NCI-H748 (cell line): ENCODE results near the gene ZNF609.

Experiments
- DNase-seq: peaks from one replicate; lab custom pipeline; 2025; ENCODE audit not compliant: unreplicated experiment; lab: John Stamatoyannopoulos, UW

ZNF609 gene

GRCh38 chr15:64535460-64536243 lies 75.3 kb downstream of the ZNF609 start:
- DNase-seq = no peak

GRCh38 chr15:64536244-64536836 lies 76.0 kb downstream of the ZNF609 start:
- no peak for DNase-seq

GRCh38 chr15:64542091-64542490 lies 81.7 kb downstream of the ZNF609 start:
- DNase-seq = no peak

GRCh38 chr15:64544450-64544849 lies 84.1 kb downstream of the ZNF609 start:
- no peak for DNase-seq

GRCh38 chr15:64547275-64547674 lies 86.9 kb downstream of the ZNF609 start:
- DNase-seq = no peak

- no peak for DNase-seq
Observed at GRCh38 chr15:64548235-64548634, 87.9 kb downstream of the ZNF609 start.

GRCh38 chr15:64549860-64550259 lies 89.5 kb downstream of the ZNF609 start:
- no peak for DNase-seq

- no peak for DNase-seq
Observed at GRCh38 chr15:64552281-64552948, 92.0 kb downstream of the ZNF609 start.

GRCh38 chr15:64558460-64559179 lies 98.2 kb downstream of the ZNF609 start:
- no peak for DNase-seq

- DNase-seq = no peak
Observed at GRCh38 chr15:64559243-64559642, 98.9 kb downstream of the ZNF609 start.

GRCh38 chr15:64560501-64560900 lies 100.1 kb downstream of the ZNF609 start:
- DNase-seq = no peak

- no peak for DNase-seq
Observed at GRCh38 chr15:64560998-64561397, 100.6 kb downstream of the ZNF609 start.

GRCh38 chr15:64562003-64562640 lies 101.7 kb downstream of the ZNF609 start:
- DNase-seq = no peak

- no peak for DNase-seq
Observed at GRCh38 chr15:64566102-64566501, 105.7 kb downstream of the ZNF609 start.

GRCh38 chr15:64566629-64567427 lies 106.5 kb downstream of the ZNF609 start:
- DNase-seq = no peak

GRCh38 chr15:64568765-64569164 lies 108.4 kb downstream of the ZNF609 start:
- no peak for DNase-seq

- DNase-seq = no peak
Observed at GRCh38 chr15:64571857-64572291, 111.5 kb downstream of the ZNF609 start.

- DNase-seq = no peak
Observed at GRCh38 chr15:64572856-64573255, 112.5 kb downstream of the ZNF609 start.

- no peak for DNase-seq
Observed at GRCh38 chr15:64574301-64575017, 114.1 kb downstream of the ZNF609 start.
